ENCODE measurements around the gene KIF11.
"Not testable (repeated sequence)": the region's sequence is repeated elsewhere in the genome, so short reads cannot be mapped to it uniquely, and the experiment has no call there.

The KIF11 gene

DNA sequence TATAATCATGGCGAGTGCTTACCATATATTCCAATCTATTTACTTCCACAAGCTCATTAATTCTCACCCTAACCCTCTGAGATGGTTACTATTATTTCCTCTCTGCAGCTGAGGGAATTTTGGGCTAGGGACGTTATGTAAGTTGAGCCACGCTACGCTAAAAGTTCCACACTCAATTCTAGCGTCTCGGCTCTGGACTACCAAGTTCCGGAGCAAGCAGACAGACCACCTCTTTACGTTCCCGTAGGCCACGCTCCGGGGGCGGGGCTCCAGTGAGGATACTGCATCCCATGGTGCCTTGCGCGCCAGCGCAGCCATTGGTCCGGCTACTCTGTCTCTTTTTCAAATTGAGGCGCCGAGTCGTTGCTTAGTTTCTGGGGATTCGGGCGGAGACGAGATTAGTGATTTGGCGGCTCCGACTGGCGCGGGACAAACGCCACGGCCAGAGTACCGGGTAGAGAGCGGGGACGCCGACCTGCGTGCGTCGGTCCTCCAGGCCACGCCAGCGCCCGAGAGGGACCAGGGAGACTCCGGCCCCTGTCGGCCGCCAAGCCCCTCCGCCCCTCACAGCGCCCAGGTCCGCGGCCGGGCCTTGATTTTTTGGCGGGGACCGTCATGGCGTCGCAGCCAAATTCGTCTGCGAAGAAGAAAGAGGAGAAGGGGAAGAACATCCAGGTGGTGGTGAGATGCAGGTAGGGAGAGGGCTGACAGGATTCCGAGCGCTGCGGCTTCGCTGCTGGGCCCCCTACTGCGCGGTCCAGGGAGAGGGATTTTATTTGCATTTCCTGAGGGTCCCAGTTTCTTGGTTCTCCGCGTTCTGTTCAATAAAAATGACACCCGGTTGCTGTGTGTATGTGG lies at the start of gene KIF11:
Gene KIF11, plus strand, starts transcription at position 370 of the 858 bp plus-strand sequence. Its CDS starts 246 bp downstream, at position 616.
- no peaks in the 10 kb centered on the region for H3K9me3 Mint-ChIP-seq
- no peaks in the 10 kb centered on the region for H3K27me3 Mint-ChIP-seq
- no peaks in the 10 kb centered on the region for H3K36me3 Mint-ChIP-seq
- H3K4me1 Mint-ChIP-seq: peaks cover 24% of the 10 kb centered on the region
- H3K4me3 Mint-ChIP-seq: peak within 1 kb of the TSS; percentile 100
- peak within 1 kb of the TSS; percentile 99 for H3K27ac Mint-ChIP-seq

DNA sequence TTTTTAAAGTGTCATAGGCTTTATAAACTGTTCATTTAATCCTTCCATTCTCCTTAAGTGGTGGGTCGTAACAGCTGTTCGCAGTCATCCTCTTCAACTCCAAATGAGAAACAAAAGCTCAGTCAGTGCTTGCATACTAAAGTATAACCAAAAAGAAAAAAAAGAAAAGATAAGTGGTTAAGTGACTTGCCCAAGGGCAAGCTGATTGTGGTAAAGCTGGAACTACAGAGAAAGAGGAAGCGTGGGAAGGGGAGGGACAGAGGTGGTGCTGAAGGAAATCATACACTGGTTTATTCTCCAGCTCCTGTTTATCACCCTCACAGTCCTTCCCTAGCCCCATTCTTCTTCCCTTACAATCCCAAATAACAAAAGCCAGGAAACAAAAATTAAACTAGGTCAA lies 48.6 kb upstream of the KIF11 start:
- peaks cover 51% of the 10 kb centered on the region for H3K4me1 Mint-ChIP-seq
- H3K27me3 Mint-ChIP-seq: no peaks in the 10 kb centered on the region
- peak overlapping the region; percentile 53 for H3K27ac Mint-ChIP-seq
- no peaks in the 10 kb centered on the region for H3K9me3 Mint-ChIP-seq
- peak overlapping the region; percentile 31 for H3K4me3 Mint-ChIP-seq
- peaks cover 7% of the 10 kb centered on the region for H3K36me3 Mint-ChIP-seq

DNA sequence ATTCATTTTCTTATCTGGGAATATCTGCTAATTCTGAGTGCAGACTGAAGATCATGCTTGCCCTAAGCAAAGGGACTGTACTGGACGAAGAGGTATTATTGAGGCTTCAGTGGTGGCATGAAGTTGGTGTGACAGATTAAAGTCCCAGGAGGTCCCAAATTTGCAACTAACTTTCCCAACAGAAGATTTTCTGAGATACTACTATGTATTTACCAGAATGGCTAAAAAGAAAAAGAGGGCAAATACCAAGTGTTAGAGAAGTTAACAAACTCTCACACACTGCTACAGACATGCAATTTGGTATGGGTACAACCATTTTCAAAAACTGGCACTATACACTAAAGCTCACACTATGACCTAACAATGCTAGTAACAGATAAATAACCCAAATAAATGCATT lies 47.4 kb upstream of the KIF11 start:
- no peaks in the 10 kb centered on the region for H3K27me3 Mint-ChIP-seq
- H3K27ac Mint-ChIP-seq: no peak overlapping the region
- H3K36me3 Mint-ChIP-seq: peaks cover 7% of the 10 kb centered on the region
- peaks cover 48% of the 10 kb centered on the region for H3K4me1 Mint-ChIP-seq
- H3K9me3 Mint-ChIP-seq: no peaks in the 10 kb centered on the region
- H3K4me3 Mint-ChIP-seq: no peak overlapping the region

DNA sequence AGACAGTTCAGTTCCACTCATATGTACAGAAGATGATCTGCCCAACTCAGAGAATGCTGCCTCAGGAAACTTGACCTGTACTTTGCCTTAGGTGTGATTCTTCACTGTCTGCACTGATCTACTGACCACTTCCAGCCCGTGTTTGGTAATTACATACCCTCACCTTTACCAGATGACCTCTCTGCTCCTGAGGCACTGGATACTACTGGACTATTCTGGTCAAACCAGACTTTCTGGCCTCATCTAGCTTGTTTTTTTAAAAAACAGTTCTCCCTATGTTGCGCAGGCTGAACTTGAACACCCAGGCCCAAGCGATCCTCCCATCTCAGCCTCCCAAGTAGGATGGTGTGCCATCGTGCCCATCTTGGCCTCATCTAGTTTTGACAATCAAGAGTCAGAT lies 45.3 kb upstream of the KIF11 start:
- H3K36me3 Mint-ChIP-seq: peaks cover 14% of the 10 kb centered on the region

DNA sequence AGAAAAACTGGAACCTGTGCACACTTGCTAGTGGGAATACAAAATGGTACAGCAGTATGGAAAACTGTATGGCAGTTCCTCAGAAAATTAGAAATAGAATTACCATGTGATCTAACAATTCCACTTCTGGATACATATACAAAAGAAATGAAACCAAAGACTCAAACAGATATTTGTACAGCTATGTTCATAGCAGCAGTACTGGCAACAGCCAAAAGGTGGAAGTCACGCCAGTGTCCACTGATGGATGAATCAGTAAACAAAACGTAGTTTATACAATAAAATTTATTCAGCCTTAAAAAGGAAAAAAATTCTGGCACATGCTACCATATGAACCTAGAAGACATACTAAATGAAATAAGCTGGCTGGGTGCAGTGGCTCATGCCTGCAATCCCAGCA lies 42.0 kb upstream of the KIF11 start:
- Mint-ChIP-seq H3K4me1 (peaks cover 12% of the 10 kb centered on the region), H3K27me3 (no peaks in the 10 kb centered on the region), H3K27ac (no peak overlapping the region), H3K9me3 (no peaks in the 10 kb centered on the region), H3K36me3 (peaks cover 28% of the 10 kb centered on the region), H3K4me3 (no peak overlapping the region)

More for the DNA sequence above, 45.3 kb upstream of the KIF11 start:
- H3K4me1 Mint-ChIP-seq: peaks cover 43% of the 10 kb centered on the region
- no peaks in the 10 kb centered on the region for H3K9me3 Mint-ChIP-seq
- no peaks in the 10 kb centered on the region for H3K27me3 Mint-ChIP-seq
- no peak overlapping the region for H3K4me3 Mint-ChIP-seq
- H3K27ac Mint-ChIP-seq: no peak overlapping the region

DNA sequence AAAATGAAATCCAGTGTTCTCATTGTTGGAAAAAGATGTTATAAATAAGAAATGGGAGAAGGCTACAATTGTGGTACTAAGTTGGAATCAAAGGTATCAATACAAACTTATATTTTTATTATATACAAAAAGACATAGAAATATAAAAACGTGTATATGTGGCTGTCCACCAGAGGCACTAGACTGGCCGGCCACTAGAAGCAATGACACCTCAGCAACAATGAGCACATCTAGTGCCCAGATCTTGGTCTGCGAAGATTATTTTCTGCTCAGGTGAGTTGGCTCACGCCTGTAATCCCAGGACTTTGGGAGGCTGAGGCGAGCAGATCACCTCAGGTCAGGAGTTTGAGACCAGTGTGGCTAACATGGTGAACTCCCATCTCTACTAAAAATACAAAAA lies 40.6 kb upstream of the KIF11 start:
- no peak overlapping the region for H3K27ac Mint-ChIP-seq
- H3K9me3 Mint-ChIP-seq: no peaks in the 10 kb centered on the region
- H3K27me3 Mint-ChIP-seq: no peaks in the 10 kb centered on the region
- peaks cover 28% of the 10 kb centered on the region for H3K36me3 Mint-ChIP-seq
- H3K4me3 Mint-ChIP-seq: no peak overlapping the region
- peaks cover 9% of the 10 kb centered on the region for H3K4me1 Mint-ChIP-seq

DNA sequence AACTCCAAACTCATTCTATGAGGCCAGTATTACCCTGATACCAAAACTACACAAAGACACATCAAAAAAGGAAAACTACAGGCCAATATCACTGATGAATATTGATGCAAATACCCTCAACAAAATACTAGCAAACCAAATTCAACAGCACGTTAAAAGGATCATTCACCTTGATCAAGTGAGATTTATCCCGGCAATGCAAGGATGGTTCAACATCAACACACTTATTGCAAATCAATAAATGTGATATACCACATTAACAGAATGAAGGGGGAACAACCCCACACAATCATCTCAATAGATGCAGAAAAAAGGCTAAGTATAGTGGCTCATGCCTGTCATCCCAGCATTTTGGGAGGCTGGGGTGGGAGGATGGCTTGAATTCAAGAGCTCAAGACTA lies 39.0 kb upstream of the KIF11 start:
- H3K4me3 Mint-ChIP-seq: no peak overlapping the region
- H3K27ac Mint-ChIP-seq: no peak overlapping the region
- peaks cover 33% of the 10 kb centered on the region for H3K36me3 Mint-ChIP-seq
- peaks cover under 1% of the 10 kb centered on the region for H3K9me3 Mint-ChIP-seq
- no peaks in the 10 kb centered on the region for H3K27me3 Mint-ChIP-seq
- H3K4me1 Mint-ChIP-seq: peaks cover 9% of the 10 kb centered on the region

DNA sequence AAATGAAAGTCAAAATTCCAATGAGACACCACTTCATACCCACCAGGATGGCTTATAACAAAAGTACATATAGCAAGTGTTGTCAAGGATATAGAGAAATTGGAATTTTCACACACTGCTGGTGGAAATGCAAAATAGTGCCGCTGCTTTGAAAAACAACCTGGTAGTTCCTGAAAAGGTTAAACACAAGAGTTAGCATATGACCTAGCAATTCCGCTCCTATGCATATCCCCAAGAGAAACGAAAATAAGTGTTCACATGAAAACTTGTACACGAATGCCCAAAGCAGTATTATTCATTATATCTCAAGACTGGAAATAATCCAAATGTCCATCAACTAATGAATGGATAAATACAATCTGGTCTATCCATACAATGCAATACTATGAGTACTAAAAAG lies 33.9 kb upstream of the KIF11 start:
- H3K27me3 Mint-ChIP-seq: no peaks in the 10 kb centered on the region
- H3K4me1 Mint-ChIP-seq: peaks cover 16% of the 10 kb centered on the region
- no peak overlapping the region for H3K27ac Mint-ChIP-seq
- peaks cover 38% of the 10 kb centered on the region for H3K36me3 Mint-ChIP-seq
- H3K9me3 Mint-ChIP-seq: peaks cover 10% of the 10 kb centered on the region
- no peak overlapping the region for H3K4me3 Mint-ChIP-seq

DNA sequence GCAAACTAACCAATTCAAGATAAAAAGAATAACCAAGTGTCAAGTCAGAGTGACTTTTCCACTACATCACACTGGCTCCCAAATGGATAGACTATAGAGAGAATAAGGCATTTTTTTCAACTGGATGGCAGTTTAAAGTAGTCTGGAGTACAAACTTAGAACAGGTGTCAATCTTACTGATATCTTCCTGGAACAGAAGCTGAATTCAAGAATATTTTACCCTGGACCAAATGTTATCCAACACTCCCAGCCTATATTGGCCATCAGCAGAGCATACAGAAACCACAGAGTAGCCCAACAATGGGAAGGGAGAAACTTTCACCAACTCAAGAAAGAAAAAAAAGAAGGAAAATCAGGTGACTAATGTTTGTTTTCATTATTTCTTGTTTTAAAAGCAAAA lies 30.5 kb upstream of the KIF11 start:
- no peak overlapping the region for H3K27ac Mint-ChIP-seq
- H3K9me3 Mint-ChIP-seq: peaks cover 10% of the 10 kb centered on the region
- no peaks in the 10 kb centered on the region for H3K27me3 Mint-ChIP-seq
- no peak overlapping the region for H3K4me3 Mint-ChIP-seq
- H3K4me1 Mint-ChIP-seq: peaks cover 37% of the 10 kb centered on the region
- H3K36me3 Mint-ChIP-seq: peaks cover 38% of the 10 kb centered on the region

DNA sequence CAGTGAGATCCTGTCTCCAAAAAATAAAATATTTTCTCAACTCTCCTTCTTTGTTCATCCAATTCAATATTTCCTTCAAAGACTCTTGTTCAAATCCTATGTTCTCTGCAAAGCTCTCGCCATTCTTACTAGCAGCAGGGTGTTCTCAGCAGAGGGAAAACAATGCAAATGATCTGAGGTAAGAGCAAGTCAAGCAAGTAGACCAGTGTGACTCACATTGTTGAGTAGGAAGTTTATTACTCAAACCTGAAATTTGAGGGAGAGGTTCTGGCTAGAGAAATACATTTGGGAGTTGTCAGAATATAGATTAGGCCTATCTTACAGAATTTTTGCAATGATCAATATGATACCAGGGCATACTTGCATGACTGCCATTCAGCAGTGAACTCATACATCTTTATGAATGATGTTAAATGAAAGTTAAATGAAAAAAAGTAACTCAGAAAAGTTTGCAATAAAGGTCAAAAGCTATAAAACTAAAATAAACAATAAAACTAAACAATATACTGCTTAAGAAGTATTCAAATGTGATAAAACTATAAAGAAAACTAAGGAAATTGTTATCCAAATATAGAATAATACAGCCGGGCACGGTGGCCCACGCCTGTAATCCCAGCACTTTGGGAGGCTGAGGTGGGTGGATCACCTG lies 24.9 kb upstream of the KIF11 start:
- H3K9me3 Mint-ChIP-seq: no peaks in the 10 kb centered on the region
- no peak overlapping the region for H3K4me3 Mint-ChIP-seq
- H3K27me3 Mint-ChIP-seq: no peaks in the 10 kb centered on the region
- no peak overlapping the region for H3K27ac Mint-ChIP-seq
- H3K36me3 Mint-ChIP-seq: peaks cover 23% of the 10 kb centered on the region
- H3K4me1 Mint-ChIP-seq: peaks cover 67% of the 10 kb centered on the region

DNA sequence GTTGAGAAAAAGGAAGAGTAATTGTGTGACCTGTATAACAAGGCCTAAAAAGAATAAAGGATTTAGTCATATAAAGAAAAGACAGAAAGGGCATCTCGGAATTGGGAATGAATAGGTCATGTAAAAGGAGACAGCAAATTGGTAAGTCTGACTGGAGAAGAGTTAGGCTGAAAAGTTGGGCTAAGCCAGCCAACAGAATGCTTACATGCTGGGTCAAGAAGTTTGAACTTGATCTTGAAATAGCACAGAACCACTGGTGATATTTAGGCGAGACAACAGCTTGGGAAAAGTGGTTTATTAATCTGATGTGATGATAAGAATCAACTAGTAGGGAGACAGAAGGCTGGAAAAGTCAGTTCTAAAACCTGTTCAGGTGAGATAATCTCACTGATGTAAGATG lies 23.9 kb upstream of the KIF11 start:
- Mint-ChIP-seq H3K36me3 (peaks cover 20% of the 10 kb centered on the region), H3K4me1 (peaks cover 63% of the 10 kb centered on the region), H3K27me3 (no peaks in the 10 kb centered on the region), H3K4me3 (no peak overlapping the region), H3K9me3 (no peaks in the 10 kb centered on the region), H3K27ac (peak overlapping the region; percentile 14)

DNA sequence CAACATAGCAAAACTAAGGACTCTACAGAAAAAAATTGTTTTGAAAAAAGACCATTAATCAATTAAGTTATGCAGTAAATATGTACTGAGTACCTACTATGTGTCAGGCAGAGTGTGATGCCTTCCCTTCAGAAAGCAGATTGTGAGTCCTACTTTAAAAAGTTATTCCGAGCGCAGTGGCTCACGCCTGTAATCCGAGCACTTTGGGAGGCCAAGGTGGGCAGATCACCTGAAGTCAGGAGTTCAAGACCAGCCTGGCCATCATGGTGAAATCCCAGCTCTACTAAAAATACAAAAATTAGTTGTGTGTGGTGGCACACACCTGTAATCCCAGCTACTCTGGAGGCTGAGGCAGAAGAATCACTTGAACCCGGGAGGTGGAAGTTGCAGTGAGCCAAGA lies 23.3 kb upstream of the KIF11 start:
- H3K27ac Mint-ChIP-seq, H3K9me3 Mint-ChIP-seq, H3K27me3 Mint-ChIP-seq, H3K4me3 Mint-ChIP-seq: not testable (repeated sequence)
- peaks cover 62% of the 10 kb centered on the region for H3K4me1 Mint-ChIP-seq
- peaks cover 18% of the 10 kb centered on the region for H3K36me3 Mint-ChIP-seq

DNA sequence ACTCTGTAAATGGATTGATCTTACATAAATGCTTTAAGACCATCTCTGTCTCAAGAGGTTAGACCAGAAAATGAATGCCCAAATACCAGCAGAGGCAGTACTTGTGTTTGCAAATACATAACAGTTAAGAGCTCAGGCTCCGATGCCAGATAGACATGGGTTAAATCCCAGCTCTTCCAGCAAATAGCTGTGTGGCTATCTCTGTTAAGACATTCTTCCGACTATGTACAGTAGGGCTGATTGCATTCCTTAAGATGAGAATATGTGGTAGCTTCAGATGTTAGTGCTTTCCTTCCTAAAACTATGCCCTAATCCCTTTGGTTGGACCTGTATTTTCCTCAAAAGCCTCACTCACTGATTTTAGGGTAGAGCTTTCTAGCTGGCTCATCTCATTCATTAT lies 21.3 kb upstream of the KIF11 start:
- Mint-ChIP-seq H3K27me3 (no peaks in the 10 kb centered on the region), H3K27ac (peak overlapping the region; percentile 23), H3K9me3 (no peaks in the 10 kb centered on the region), H3K36me3 (peaks cover 9% of the 10 kb centered on the region), H3K4me1 (peaks cover 55% of the 10 kb centered on the region), H3K4me3 (peak overlapping the region; percentile 89)

DNA sequence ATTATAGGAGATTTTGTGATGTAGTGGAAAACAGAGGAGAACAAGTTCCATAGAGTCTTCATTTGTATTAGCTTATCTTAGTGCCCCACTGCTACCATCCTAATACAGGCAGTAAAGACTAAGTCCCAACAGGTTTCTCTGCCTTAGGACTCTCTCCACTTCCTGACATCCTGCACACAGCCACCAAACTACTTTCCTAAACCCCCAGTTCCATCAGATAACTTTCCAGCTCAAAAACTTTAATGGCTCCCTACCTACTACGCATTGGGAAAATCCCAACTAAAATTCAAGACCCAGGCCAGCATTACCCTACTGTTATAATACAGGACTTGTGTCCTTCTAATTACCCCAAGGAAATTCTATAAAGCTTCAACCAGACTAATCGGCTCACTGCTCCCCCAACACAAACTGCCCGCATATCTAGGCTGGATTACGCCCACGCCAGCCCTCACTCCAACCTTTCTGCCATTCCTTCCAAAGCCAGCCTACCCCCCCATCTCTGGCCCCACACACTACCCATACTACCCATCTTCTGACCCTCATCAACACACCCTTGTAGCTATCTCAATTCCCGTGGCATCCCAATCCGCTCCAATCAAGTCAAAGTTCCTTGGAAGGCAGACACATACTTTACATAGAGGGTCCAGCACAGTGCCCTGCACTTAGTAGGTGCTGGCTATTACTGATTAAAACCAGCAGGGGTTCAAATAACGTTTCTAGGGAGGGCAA lies 20.4 kb upstream of the KIF11 start:
- H3K27me3 Mint-ChIP-seq: no peaks in the 10 kb centered on the region
- H3K9me3 Mint-ChIP-seq: no peaks in the 10 kb centered on the region
- peak overlapping the region; percentile 89 for H3K4me3 Mint-ChIP-seq
- peaks cover 49% of the 10 kb centered on the region for H3K4me1 Mint-ChIP-seq
- H3K36me3 Mint-ChIP-seq: peaks cover 7% of the 10 kb centered on the region
- peak overlapping the region; percentile 15 for H3K27ac Mint-ChIP-seq

DNA sequence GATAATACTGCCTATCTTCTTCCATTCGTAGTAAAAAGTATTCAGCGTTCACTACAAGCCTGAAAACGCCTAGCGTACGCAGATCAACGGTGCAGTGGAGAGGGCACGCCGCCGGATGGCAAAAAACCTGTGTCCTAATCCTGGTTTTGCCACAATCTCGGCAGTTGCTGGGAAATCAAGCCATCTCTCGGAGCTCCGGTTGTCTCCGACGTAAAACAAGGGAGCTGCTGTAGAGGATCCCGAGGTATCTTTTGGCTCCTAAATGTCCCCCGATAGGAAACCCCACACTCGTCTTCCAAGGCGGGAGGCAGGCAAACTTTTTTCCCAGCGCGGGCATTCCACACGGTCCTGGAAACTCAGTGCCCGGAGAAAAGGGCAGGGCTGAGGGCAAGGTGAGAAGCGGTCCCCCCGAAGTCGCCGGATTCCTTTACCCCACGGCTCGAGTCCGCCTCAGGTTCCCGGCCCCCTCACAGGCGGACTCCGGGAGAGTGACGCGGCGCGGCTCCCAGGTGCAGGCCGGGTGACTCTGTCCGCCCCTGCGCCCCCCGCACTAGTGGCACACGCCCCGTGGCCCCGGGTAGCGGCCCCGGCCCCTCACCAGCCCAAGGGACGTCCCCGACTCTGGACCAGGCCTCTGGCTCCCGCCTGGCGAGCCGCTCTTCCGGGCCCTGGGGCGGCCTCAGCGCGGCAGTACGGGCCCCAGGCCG lies 19.7 kb upstream of the KIF11 start:
- H3K9me3 Mint-ChIP-seq: no peaks in the 10 kb centered on the region
- H3K36me3 Mint-ChIP-seq: peaks cover 7% of the 10 kb centered on the region
- peaks cover 43% of the 10 kb centered on the region for H3K4me1 Mint-ChIP-seq
- H3K27me3 Mint-ChIP-seq: no peaks in the 10 kb centered on the region
- H3K4me3 Mint-ChIP-seq: peak overlapping the region; percentile 89
- peak overlapping the region; percentile 15 for H3K27ac Mint-ChIP-seq
